Measurements from ENCODE around the gene IL16. TPM values are rescaled to one million over a fixed set of nuclear protein-coding genes. Genes with fewer than 3 reads are reported as not detected.

Gene IL16
- polyA plus RNA-seq, 1 donor (not counting 4 experiments of a cell fraction or from before 2014, with no cell fraction given): not detected

DNA sequence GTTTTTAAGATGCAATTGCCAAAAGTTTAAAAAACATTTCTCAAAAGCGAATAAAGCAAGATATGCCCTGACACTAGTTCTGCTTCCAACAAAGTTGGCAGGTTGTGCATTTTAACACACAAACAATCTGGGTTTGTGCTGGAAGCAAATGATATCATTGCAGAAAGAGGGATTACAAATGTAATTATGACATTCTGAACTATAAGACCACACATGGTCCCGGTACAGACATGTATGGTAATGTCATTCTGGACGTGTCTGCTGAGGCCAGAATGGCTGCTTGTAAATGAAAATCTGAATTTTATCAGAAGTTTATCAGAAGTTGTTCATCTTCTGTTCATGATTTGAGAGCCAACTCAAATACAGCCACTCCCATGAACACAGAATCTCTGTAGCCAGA, 166.6 kb downstream of the IL16 start:
- Histone ChIP-seq H3K27ac (ENCODE audit: control insufficient read depth, insufficient read depth, low read length) (no peak overlapping the region), H2AFZ (ENCODE audit: control insufficient read depth, low read length) (no peak overlapping the region), H3K4me1 (ENCODE audit: control insufficient read depth, extremely low read depth, insufficient read depth, low read length) (no peaks in the 10 kb centered on the region), H3K9ac (ENCODE audit: control insufficient read depth, extremely low read depth, insufficient read depth, low read length) (no peak overlapping the region), H3K27me3 (ENCODE audit: control insufficient read depth, extremely low read depth, insufficient read depth, low read length) (peaks cover 8% of the 10 kb centered on the region), H3K4me3 (ENCODE audit: control insufficient read depth in 2 of 3, extremely low read depth in 1 of 3, insufficient read depth in 2 of 3, low read depth in 1 of 3, low read length in 3 of 3) (no peak overlapping the region), H3K9me1 (ENCODE audit: control insufficient read depth, extremely low read depth, insufficient read depth, low read length) (no peaks in the 10 kb centered on the region), H3K36me3 (ENCODE audit: control insufficient read depth in 2 of 2, extremely low read depth in 1 of 2, insufficient read depth in 2 of 2, low read length in 2 of 2) (no peaks in the 10 kb centered on the region), H4K20me1 (ENCODE audit: control insufficient read depth, extremely low read depth, insufficient read depth, low read length) (no peaks in the 10 kb centered on the region), H3K79me2 (ENCODE audit: control insufficient read depth, insufficient read depth, low read length) (no peaks in the 10 kb centered on the region), H3K4me2 (ENCODE audit: control insufficient read depth, extremely low read depth, insufficient read depth, low read depth, low read length) (no peak overlapping the region), H3K9me3 (ENCODE audit: control insufficient read depth, low read depth, low read length) (no peaks in the 10 kb centered on the region)
- FAIRE-seq (no peak), DNase-seq (ENCODE audit: low read depth, low spot score) (no peak)
- TF ChIP-seq, protein P1, sequence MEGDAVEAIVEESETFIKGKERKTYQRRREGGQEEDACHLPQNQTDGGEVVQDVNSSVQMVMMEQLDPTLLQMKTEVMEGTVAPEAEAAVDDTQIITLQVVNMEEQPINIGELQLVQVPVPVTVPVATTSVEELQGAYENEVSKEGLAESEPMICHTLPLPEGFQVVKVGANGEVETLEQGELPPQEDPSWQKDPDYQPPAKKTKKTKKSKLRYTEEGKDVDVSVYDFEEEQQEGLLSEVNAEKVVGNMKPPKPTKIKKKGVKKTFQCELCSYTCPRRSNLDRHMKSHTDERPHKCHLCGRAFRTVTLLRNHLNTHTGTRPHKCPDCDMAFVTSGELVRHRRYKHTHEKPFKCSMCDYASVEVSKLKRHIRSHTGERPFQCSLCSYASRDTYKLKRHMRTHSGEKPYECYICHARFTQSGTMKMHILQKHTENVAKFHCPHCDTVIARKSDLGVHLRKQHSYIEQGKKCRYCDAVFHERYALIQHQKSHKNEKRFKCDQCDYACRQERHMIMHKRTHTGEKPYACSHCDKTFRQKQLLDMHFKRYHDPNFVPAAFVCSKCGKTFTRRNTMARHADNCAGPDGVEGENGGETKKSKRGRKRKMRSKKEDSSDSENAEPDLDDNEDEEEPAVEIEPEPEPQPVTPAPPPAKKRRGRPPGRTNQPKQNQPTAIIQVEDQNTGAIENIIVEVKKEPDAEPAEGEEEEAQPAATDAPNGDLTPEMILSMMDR (optimal IDR thresholded peaks at IDR 0.05 in 1 of 3, IDR thresholded peaks at IDR 0.05 in 1 of 3, conservative IDR thresholded peaks at IDR 0.05 in 1 of 3; ENCODE audit: extremely low read depth in 1 of 3, insufficient read depth in 2 of 3, low read length in 3 of 3): no peak
- no peak for TF ChIP-seq EZH2 (IDR thresholded peaks at IDR 0.05; ENCODE audit: low read length)
- dilution Hi-C loops (cut with MboI; ENCODE audit: extremely low pct_ligation_motif_present, low sequenced_read_pairs): no loop called here

Other genes starting within 250 kb of the IL16 start
- gene MESD, start 207.1 kb upstream of the IL16 start, polyA plus RNA-seq: 10.9 to 22.3 TPM (median 18.7 TPM) in 3 replicates
- gene TLNRD1, start 196.0 kb upstream of the IL16 start, polyA plus RNA-seq: 3.1 to 4.7 TPM (median 3.3 TPM) in 3 replicates
- not detected in 3 replicates for gene CFAP161, start 62.6 kb upstream of the IL16 start, polyA plus RNA-seq
- 38.8 to 56.4 TPM (median 40.2 TPM) in 3 replicates for gene STARD5, start 127.3 kb downstream of the IL16 start, polyA plus RNA-seq
- gene TMC3, start 177.3 kb downstream of the IL16 start, polyA plus RNA-seq: not detected in 3 replicates

Measured in keratinocyte (primary cell).